Measurements from ENCODE around the gene ETF1.

Gene ETF1

DNA sequence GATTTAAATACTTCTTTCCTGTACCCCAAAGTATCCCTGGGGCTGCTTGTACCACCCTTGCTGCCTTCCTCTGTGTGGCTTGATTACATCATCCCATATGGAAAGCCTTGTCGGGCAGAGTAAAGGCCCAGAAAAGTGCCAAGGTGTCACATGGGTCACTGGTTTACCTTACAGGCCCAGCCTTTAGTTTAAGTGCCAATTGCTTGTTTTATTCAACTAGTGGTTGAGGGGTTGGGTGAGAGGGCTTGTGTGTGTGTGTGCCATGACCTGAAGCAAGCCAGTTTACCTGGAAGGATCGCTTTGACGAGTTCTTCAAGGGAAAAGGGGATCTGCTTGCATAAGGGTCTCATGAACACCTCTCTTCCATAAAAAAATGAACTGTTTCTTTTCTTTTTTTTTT lies 39.9 kb upstream of the ETF1 start:
- Histone ChIP-seq H3K4me1 (ENCODE audit: control insufficient read depth in 1 of 2, insufficient read depth in 2 of 2, low read length in 2 of 2) (no peaks in the 10 kb centered on the region), H3K79me2 (ENCODE audit: control insufficient read depth, insufficient read depth, low read length, poor library complexity) (no peaks in the 10 kb centered on the region), H3K27me3 (ENCODE audit: insufficient read depth, low read length) (no peaks in the 10 kb centered on the region), H2BK12ac (ENCODE audit: low read length) (no peak overlapping the region), H3K27ac (ENCODE audit: low read depth, low read length) (no peak overlapping the region), H3K4me2 (ENCODE audit: low read length) (no peak overlapping the region), H2AFZ (ENCODE audit: insufficient read depth, low read length, poor library complexity) (no peak overlapping the region), H3K9ac (ENCODE audit: low read length) (no peak overlapping the region), H3K9me3 (ENCODE audit: insufficient read depth, low read depth, low read length) (no peaks in the 10 kb centered on the region), H4K8ac (ENCODE audit: low read depth, low read length) (no peak overlapping the region), H2BK120ac (ENCODE audit: insufficient read depth, low read length, poor library complexity) (no peak overlapping the region), H3K23ac (ENCODE audit: low read length) (no peak overlapping the region), H3K14ac (ENCODE audit: low read length) (no peak overlapping the region), H3K79me1 (ENCODE audit: low read length) (no peaks in the 10 kb centered on the region), H3K18ac (ENCODE audit: low read length) (no peak overlapping the region), H3K36me3 (ENCODE audit: control insufficient read depth in 1 of 2, insufficient read depth in 2 of 2, low read length in 2 of 2) (no peaks in the 10 kb centered on the region), H3K4ac (ENCODE audit: low read depth, low read length) (no peak overlapping the region), H2BK5ac (ENCODE audit: low read depth, low read length, poor library complexity) (no peak overlapping the region), H2AK5ac (ENCODE audit: low read length) (no peak overlapping the region), H4K12ac (ENCODE audit: low read depth, low read length) (no peak overlapping the region), H4K91ac (ENCODE audit: low read depth, low read length) (no peak overlapping the region), H3K4me3 (ENCODE audit: low read depth, low read length) (no peak overlapping the region)
- no CpG with 5 or more reads among the region's 3 CpGs for WGBS (ENCODE audit: extremely low coverage, insufficient coverage, insufficient read length)
- no peak for DNase-seq

DNA sequence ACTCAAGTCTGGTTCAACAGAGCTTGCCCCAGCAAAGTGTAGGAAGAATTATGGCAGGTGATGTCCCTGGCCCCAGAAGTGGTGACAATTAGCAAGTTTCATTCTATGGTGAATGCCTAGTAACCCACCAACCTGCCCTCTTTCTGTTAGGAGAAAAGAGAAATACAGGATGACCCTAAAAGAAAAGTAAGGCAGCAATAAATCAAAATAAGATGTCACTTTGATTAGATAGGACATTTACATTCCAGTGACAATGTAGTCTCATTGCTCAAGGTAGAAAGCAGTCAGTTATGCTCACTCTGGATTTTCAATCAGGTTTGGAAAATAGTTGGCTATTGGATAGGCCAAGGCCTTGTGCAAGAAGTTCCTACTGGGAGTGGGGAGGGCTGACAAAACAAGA lies 37.7 kb upstream of the ETF1 start:
- H2BK5ac ChIP-seq (ENCODE audit: low read depth, low read length, poor library complexity) = no peak overlapping the region
- H2AFZ ChIP-seq (ENCODE audit: insufficient read depth, low read length, poor library complexity) = no peak overlapping the region
- no peaks in the 10 kb centered on the region for H3K79me2 ChIP-seq (ENCODE audit: control insufficient read depth, insufficient read depth, low read length, poor library complexity)
- no peaks in the 10 kb centered on the region for H3K36me3 ChIP-seq (ENCODE audit: control insufficient read depth in 1 of 2, insufficient read depth in 2 of 2, low read length in 2 of 2)
- no peak overlapping the region for H3K27ac ChIP-seq (ENCODE audit: low read depth, low read length)
- no peaks in the 10 kb centered on the region for H3K9me3 ChIP-seq (ENCODE audit: insufficient read depth, low read depth, low read length)
- no peak overlapping the region for H2AK5ac ChIP-seq (ENCODE audit: low read length)
- H3K4me3 ChIP-seq (ENCODE audit: low read depth, low read length) = no peak overlapping the region
- H3K4ac ChIP-seq (ENCODE audit: low read depth, low read length) = no peak overlapping the region
- no peak overlapping the region for H4K12ac ChIP-seq (ENCODE audit: low read depth, low read length)
- no peak overlapping the region for H4K91ac ChIP-seq (ENCODE audit: low read depth, low read length)
- H2BK12ac ChIP-seq (ENCODE audit: low read length) = no peak overlapping the region
- H2BK120ac ChIP-seq (ENCODE audit: insufficient read depth, low read length, poor library complexity) = no peak overlapping the region
- H4K8ac ChIP-seq (ENCODE audit: low read depth, low read length) = no peak overlapping the region
- H3K9ac ChIP-seq (ENCODE audit: low read length) = no peak overlapping the region
- H3K27me3 ChIP-seq (ENCODE audit: insufficient read depth, low read length) = no peaks in the 10 kb centered on the region
- no peak overlapping the region for H3K18ac ChIP-seq (ENCODE audit: low read length)
- H3K23ac ChIP-seq (ENCODE audit: low read length) = no peak overlapping the region
- no peak overlapping the region for H3K14ac ChIP-seq (ENCODE audit: low read length)
- H3K4me1 ChIP-seq (ENCODE audit: control insufficient read depth in 1 of 2, insufficient read depth in 2 of 2, low read length in 2 of 2) = peaks cover 2 to 3% of the 10 kb centered on the region in 2 experiments
- peaks cover 5% of the 10 kb centered on the region for H3K79me1 ChIP-seq (ENCODE audit: low read length)
- no peak for DNase-seq
- no peak overlapping the region for H3K4me2 ChIP-seq (ENCODE audit: low read length)

DNA sequence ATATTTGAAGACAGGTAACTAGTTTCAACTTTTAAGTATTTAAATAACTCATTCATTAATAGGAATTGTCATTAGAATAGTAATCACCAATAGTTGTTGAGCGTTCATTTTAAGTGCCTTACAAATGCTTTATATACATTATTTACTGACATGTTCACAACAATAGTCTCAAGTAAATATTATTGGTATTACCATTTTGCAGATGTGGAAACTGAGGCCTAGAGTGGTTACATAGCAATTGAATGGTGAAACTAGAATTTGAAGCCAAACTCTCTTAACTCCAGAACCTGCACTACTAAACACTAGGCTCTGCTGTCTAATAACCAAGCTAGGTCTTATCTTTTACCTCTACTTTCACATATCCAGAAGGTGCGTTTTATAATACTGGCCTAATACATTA lies 37.0 kb upstream of the ETF1 start:
- peaks cover 2 to 3% of the 10 kb centered on the region in 2 experiments for H3K4me1 ChIP-seq (ENCODE audit: control insufficient read depth in 1 of 2, insufficient read depth in 2 of 2, low read length in 2 of 2)
- peaks cover 3% of the 10 kb centered on the region for H3K79me2 ChIP-seq (ENCODE audit: control insufficient read depth, insufficient read depth, low read length, poor library complexity)
- no peak overlapping the region for H3K23ac ChIP-seq (ENCODE audit: low read length)
- H3K4me2 ChIP-seq (ENCODE audit: low read length) = no peak overlapping the region
- no peak for DNase-seq
- H4K12ac ChIP-seq (ENCODE audit: low read depth, low read length) = no peak overlapping the region
- H2AFZ ChIP-seq (ENCODE audit: insufficient read depth, low read length, poor library complexity) = no peak overlapping the region
- H3K36me3 ChIP-seq (ENCODE audit: control insufficient read depth in 1 of 2, insufficient read depth in 2 of 2, low read length in 2 of 2) = no peaks in the 10 kb centered on the region
- no peaks in the 10 kb centered on the region for H3K27me3 ChIP-seq (ENCODE audit: insufficient read depth, low read length)
- H3K4me3 ChIP-seq (ENCODE audit: low read depth, low read length) = no peak overlapping the region
- no peak overlapping the region for H3K4ac ChIP-seq (ENCODE audit: low read depth, low read length)
- WGBS (ENCODE audit: extremely low coverage, insufficient coverage, insufficient read length) = no CpG with 5 or more reads among the region's 2 CpGs
- H3K79me1 ChIP-seq (ENCODE audit: low read length) = peaks cover 10% of the 10 kb centered on the region
- H2BK120ac ChIP-seq (ENCODE audit: insufficient read depth, low read length, poor library complexity) = no peak overlapping the region
- H3K9me3 ChIP-seq (ENCODE audit: insufficient read depth, low read depth, low read length) = no peaks in the 10 kb centered on the region
- H2BK5ac ChIP-seq (ENCODE audit: low read depth, low read length, poor library complexity) = no peak overlapping the region
- H3K18ac ChIP-seq (ENCODE audit: low read length) = no peak overlapping the region
- H2AK5ac ChIP-seq (ENCODE audit: low read length) = no peak overlapping the region
- H3K9ac ChIP-seq (ENCODE audit: low read length) = no peak overlapping the region
- H4K8ac ChIP-seq (ENCODE audit: low read depth, low read length) = no peak overlapping the region
- H2BK12ac ChIP-seq (ENCODE audit: low read length) = no peak overlapping the region
- no peak overlapping the region for H4K91ac ChIP-seq (ENCODE audit: low read depth, low read length)
- H3K14ac ChIP-seq (ENCODE audit: low read length) = no peak overlapping the region
- no peak overlapping the region for H3K27ac ChIP-seq (ENCODE audit: low read depth, low read length)

DNA sequence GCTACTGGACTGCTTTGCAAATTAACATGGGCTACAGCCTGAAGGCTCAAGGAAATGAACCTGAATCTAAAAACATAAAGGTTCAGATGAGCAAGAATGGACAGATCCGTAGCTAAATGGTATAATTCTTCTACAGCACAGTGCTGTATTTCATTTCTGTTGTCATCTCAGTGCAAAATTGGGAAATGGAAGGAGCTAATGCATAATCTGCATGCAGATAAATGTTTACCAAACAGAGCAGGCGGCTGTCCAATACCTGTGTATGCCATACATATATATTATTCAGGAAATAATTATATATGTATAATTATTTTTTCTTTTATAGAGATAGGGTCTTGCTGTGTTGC lies 36.5 kb upstream of the ETF1 start:
- Histone ChIP-seq H3K4me3 (ENCODE audit: low read depth, low read length) (no peak overlapping the region), H3K9ac (ENCODE audit: low read length) (no peak overlapping the region), H4K12ac (ENCODE audit: low read depth, low read length) (no peak overlapping the region), H4K8ac (ENCODE audit: low read depth, low read length) (no peak overlapping the region), H4K91ac (ENCODE audit: low read depth, low read length) (no peak overlapping the region), H3K27me3 (ENCODE audit: insufficient read depth, low read length) (no peaks in the 10 kb centered on the region), H3K4me1 (ENCODE audit: control insufficient read depth in 1 of 2, insufficient read depth in 2 of 2, low read length in 2 of 2) (peaks cover 2 to 3% of the 10 kb centered on the region in 2 experiments), H3K79me2 (ENCODE audit: control insufficient read depth, insufficient read depth, low read length, poor library complexity) (peaks cover 7% of the 10 kb centered on the region), H3K14ac (ENCODE audit: low read length) (no peak overlapping the region), H3K79me1 (ENCODE audit: low read length) (peaks cover 13% of the 10 kb centered on the region), H3K27ac (ENCODE audit: low read depth, low read length) (no peak overlapping the region), H3K18ac (ENCODE audit: low read length) (no peak overlapping the region), H2BK12ac (ENCODE audit: low read length) (no peak overlapping the region), H3K23ac (ENCODE audit: low read length) (no peak overlapping the region), H2AFZ (ENCODE audit: insufficient read depth, low read length, poor library complexity) (no peak overlapping the region), H3K9me3 (ENCODE audit: insufficient read depth, low read depth, low read length) (no peaks in the 10 kb centered on the region), H3K4me2 (ENCODE audit: low read length) (no peak overlapping the region), H3K36me3 (ENCODE audit: control insufficient read depth in 1 of 2, insufficient read depth in 2 of 2, low read length in 2 of 2) (no peaks in the 10 kb centered on the region), H3K4ac (ENCODE audit: low read depth, low read length) (no peak overlapping the region), H2BK120ac (ENCODE audit: insufficient read depth, low read length, poor library complexity) (no peak overlapping the region), H2AK5ac (ENCODE audit: low read length) (no peak overlapping the region), H2BK5ac (ENCODE audit: low read depth, low read length, poor library complexity) (no peak overlapping the region)
- WGBS (ENCODE audit: extremely low coverage, insufficient coverage, insufficient read length) = no CpG with 5 or more reads among the region's 2 CpGs
- DNase-seq = no peak

Data from trophoblast cell (in vitro differentiated cells and primary cell).